ENCODE measurements around the gene SOAT2.

Gene SOAT2

GRCh38 chr12:53065975-53066931, 37.0 kb upstream of the SOAT2 start:
- DNase-seq, result no peak

GRCh38 chr12:53067074-53067992, 36.0 kb upstream of the SOAT2 start:
- no peak for DNase-seq

- no peak for DNase-seq
These were observed 35.1 kb upstream of the SOAT2 start for GRCh38 chr12:53067993-53068770.

- DNase-seq, result no peak
These were observed 34.3 kb upstream of the SOAT2 start for GRCh38 chr12:53068811-53069585.

- DNase-seq, result no peak
These were observed 33.5 kb upstream of the SOAT2 start for GRCh38 chr12:53069621-53070410.

GRCh38 chr12:53070877-53071492, 32.3 kb upstream of the SOAT2 start:
- no peak for DNase-seq

- no peak for DNase-seq
These were observed 31.4 kb upstream of the SOAT2 start for GRCh38 chr12:53071591-53072551.

- DNase-seq, result no peak
These were observed 29.4 kb upstream of the SOAT2 start for GRCh38 chr12:53073881-53074280.

- DNase-seq, result no peak
These were observed 28.8 kb upstream of the SOAT2 start for GRCh38 chr12:53074283-53074998.

GRCh38 chr12:53074999-53075370, 28.3 kb upstream of the SOAT2 start:
- DNase-seq, result no peak

GRCh38 chr12:53076461-53076860, 26.8 kb upstream of the SOAT2 start:
- no peak for DNase-seq

GRCh38 chr12:53077030-53077429, 26.3 kb upstream of the SOAT2 start:
- DNase-seq, result no peak

GRCh38 chr12:53078425-53079225, 24.7 kb upstream of the SOAT2 start:
- DNase-seq, result no peak

GRCh38 chr12:53079226-53080117, 23.8 kb upstream of the SOAT2 start, which contains the start of gene SPRYD3:
Gene SPRYD3, minus strand, starts transcription at chr12:53079390. Its CDS starts 57 bp downstream, at chr12:53079333.
- peak; percentile 85 for DNase-seq

GRCh38 chr12:53082637-53083175, 20.6 kb upstream of the SOAT2 start:
- no peak for DNase-seq

GRCh38 chr12:53086361-53086760, 16.9 kb upstream of the SOAT2 start:
- no peak for DNase-seq
